ENCODE results near the gene SMAD2. TPM values are rescaled to one million over a fixed set of nuclear protein-coding genes. Genes with fewer than 3 reads are reported as not detected.

The SMAD2 gene
- total RNA-seq, 1 experiment from 2014 or later: 129 TPM

GRCh38 chr18:47906408-47906807, 24.1 kb downstream of the SMAD2 start:
- intact Hi-C loops (cut with micrococcal nuclease; ENCODE audit: unreplicated experiment): no loop called here
- Histone ChIP-seq H3K4me3 (ENCODE audit: low read depth in 2 of 2, low read length in 2 of 2) (no peak overlapping the region), H3K27ac (ENCODE audit: low read length) (no peak overlapping the region), H3K4me1 (ENCODE audit: control insufficient read depth, insufficient read depth, low read length) (no peaks in the 10 kb centered on the region), H3K27me3 (ENCODE audit: control insufficient read depth, insufficient read depth, low read length) (no peaks in the 10 kb centered on the region), H3K9me3 (ENCODE audit: control insufficient read depth, insufficient read depth, low read depth, low read length) (peaks cover 10% of the 10 kb centered on the region; the same call in 1 of the 2 replicates), H3K36me3 (ENCODE audit: control insufficient read depth, insufficient read depth, low read length) (no peaks in the 10 kb centered on the region; the same call in 1 of the 2 replicates)
- in situ Hi-C loops (cut with HindIII; ENCODE audit: low pct_unique_long_range_greater_than_20kb, low sequenced_read_pairs): no loop called here
- no TSS peak for BruUV-seq (replicated peaks)
- DNase-seq (ENCODE audit: low read depth, low spot score): no peak
- ATAC-seq: no peak
- CTCF ChIA-PET: no interaction called here
- POLR2A ChIA-PET: no interaction called here
- no peak for TF ChIP-seq TCF7L2 (IDR thresholded peaks at IDR 0.05; ENCODE audit: low read depth, low read length)

GRCh38 chr18:47903809-47904208, 26.6 kb downstream of the SMAD2 start:
- Histone ChIP-seq H3K36me3 (ENCODE audit: control insufficient read depth, insufficient read depth, low read length) (no peaks in the 10 kb centered on the region; the same call in 1 of the 2 replicates), H3K27me3 (ENCODE audit: control insufficient read depth, insufficient read depth, low read length) (no peaks in the 10 kb centered on the region), H3K9me3 (ENCODE audit: control insufficient read depth, insufficient read depth, low read depth, low read length) (peaks cover 10% of the 10 kb centered on the region; the same call in 1 of the 2 replicates), H3K4me1 (ENCODE audit: control insufficient read depth, insufficient read depth, low read length) (peaks cover 4% of the 10 kb centered on the region), H3K4me3 (ENCODE audit: low read depth in 2 of 2, low read length in 2 of 2) (no peak overlapping the region), H3K27ac (ENCODE audit: low read length) (no peak overlapping the region)
- no peak for TF ChIP-seq POLR2AphosphoS5 (IDR thresholded peaks at IDR 0.05; ENCODE audit: low read depth, low read length)
- TF ChIP-seq SIN3A (IDR thresholded peaks at IDR 0.05; ENCODE audit: borderline replicate concordance, insufficient read depth, low read depth, low read length): no peak
- no peak for TF ChIP-seq REST (IDR thresholded peaks at IDR 0.05; ENCODE audit: insufficient read depth in 1 of 2, low read depth in 2 of 2, low read length in 1 of 2)
- no peak for TF ChIP-seq CTCF (IDR thresholded peaks at IDR 0.05)
- no peak for TF ChIP-seq TCF7L2 (IDR thresholded peaks at IDR 0.05; ENCODE audit: low read depth, low read length)
- in situ Hi-C loops (cut with HindIII; ENCODE audit: low pct_unique_long_range_greater_than_20kb, low sequenced_read_pairs): no loop called here
- POLR2A ChIA-PET: no interaction called here
- no peak for DNase-seq (ENCODE audit: low read depth, low spot score)
- intact Hi-C loops (cut with micrococcal nuclease; ENCODE audit: unreplicated experiment): no loop called here
- BruUV-seq (replicated peaks): no TSS peak
- CTCF ChIA-PET: no interaction called here
- ATAC-seq: no peak

GRCh38 chr18:47901624-47902362, 28.7 kb downstream of the SMAD2 start:
- no peak overlapping the region for H3K27ac ChIP-seq (ENCODE audit: low read length)
- no peaks in the 10 kb centered on the region; the same call in 1 of the 2 replicates for H3K36me3 ChIP-seq (ENCODE audit: control insufficient read depth, insufficient read depth, low read length)
- TF ChIP-seq CTCF (IDR thresholded peaks at IDR 0.05): no peak
- no peak for TF ChIP-seq REST (IDR thresholded peaks at IDR 0.05; ENCODE audit: insufficient read depth in 1 of 2, low read depth in 2 of 2, low read length in 1 of 2)
- TF ChIP-seq POLR2AphosphoS5 (IDR thresholded peaks at IDR 0.05; ENCODE audit: low read depth, low read length): no peak
- no peak for TF ChIP-seq TCF7L2 (IDR thresholded peaks at IDR 0.05; ENCODE audit: low read depth, low read length)
- TF ChIP-seq SIN3A (IDR thresholded peaks at IDR 0.05; ENCODE audit: borderline replicate concordance, insufficient read depth, low read depth, low read length): no peak
- in situ Hi-C loops (cut with HindIII; ENCODE audit: low pct_unique_long_range_greater_than_20kb, low sequenced_read_pairs): no loop called here
- H3K4me3 ChIP-seq (ENCODE audit: low read depth in 2 of 2, low read length in 2 of 2): no peak overlapping the region
- H3K27me3 ChIP-seq (ENCODE audit: control insufficient read depth, insufficient read depth, low read length): no peaks in the 10 kb centered on the region
- H3K9me3 ChIP-seq (ENCODE audit: control insufficient read depth, insufficient read depth, low read depth, low read length): peaks cover 7% of the 10 kb centered on the region; the same call in 1 of the 2 replicates
- ATAC-seq: no peak
- ChIA-PET POLR2A (interaction anchor here (0.6 kb wide), 1 partner anchor 29 kb away, joined by 4 read pairs; no protein-coding TSS in a partner anchor), CTCF (no interaction called here)
- BruUV-seq (replicated peaks): no TSS peak
- H3K4me1 ChIP-seq (ENCODE audit: control insufficient read depth, insufficient read depth, low read length): peaks cover 11% of the 10 kb centered on the region
- intact Hi-C loops (cut with micrococcal nuclease; ENCODE audit: unreplicated experiment): no loop called here
- DNase-seq (ENCODE audit: low read depth, low spot score): no peak
